ENCODE data around the gene DQX1.
"Not testable (repeated sequence)": the region's sequence is repeated elsewhere in the genome, so short reads cannot be mapped to it uniquely, and the experiment has no call there.

Gene DQX1

DNA sequence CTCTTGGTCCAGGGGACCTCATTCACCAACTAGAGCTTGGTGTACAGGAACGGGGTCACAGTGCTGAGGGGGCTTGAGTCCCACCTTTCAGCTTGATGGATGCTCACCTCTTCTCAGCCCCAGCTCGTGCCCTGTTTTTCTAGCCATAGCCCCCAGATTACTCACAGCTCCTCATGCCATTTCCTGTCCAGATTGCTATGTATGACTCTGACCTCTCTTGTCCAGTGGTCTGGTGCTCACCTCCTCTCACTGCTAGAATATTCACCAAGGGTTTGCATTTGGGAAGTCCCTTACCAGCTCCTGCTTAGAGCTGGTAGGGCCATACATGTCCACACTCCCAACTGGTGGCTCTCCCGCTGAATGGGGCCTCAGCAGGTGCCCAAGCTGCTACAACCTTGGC lies 32.5 kb downstream of the DQX1 start:
- no peak for DNase-seq (ENCODE audit: low spot score)

GRCh38 chr2:74491648-74492544 lies 34.1 kb downstream of the DQX1 start:
- DNase-seq (ENCODE audit: low spot score): no peak

GRCh38 chr2:74489906-74490305 lies 36.1 kb downstream of the DQX1 start:
- DNase-seq (ENCODE audit: low spot score): no peak

DNA sequence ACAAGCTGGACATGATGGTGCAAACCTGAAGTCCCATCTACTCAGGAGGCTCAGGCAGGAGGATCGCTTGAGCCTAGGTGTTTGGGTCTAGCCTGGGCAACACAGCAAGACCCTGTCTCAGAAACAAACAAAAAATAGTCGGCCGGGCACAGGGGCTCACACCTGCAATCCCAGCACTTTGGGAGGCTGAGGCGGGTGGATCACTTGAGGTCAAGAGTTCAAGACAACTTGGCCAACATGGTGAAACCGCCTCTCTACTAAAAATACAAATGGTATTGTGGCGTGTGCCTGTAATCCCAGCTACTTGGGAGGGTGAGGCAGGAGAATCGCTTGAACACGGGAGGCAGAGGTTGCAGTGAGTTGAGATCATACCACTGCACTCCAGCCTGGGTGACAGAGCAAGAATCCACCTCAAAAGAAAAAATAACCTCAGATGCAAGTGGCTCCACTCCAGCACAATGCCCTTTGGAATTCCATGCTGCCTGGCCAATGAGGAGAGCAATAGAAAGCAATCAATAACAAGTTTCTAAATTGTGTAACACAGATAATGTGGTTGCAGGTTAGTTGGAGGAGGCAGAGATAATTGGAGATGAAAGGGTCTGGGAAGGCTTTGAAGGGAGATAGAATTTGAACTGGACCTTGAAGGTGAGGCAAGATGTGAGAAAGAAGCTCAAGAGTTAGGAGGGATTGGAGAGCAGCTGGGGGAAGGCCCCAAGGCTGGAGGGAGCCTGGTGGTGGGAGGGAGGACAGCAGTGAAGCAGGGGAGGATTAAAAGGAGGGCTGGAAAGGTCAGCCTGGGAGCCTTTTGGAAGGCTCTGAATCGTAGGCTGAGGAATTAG lies 37.2 kb downstream of the DQX1 start:
- DNase-seq (ENCODE audit: low spot score): no peak

DNA sequence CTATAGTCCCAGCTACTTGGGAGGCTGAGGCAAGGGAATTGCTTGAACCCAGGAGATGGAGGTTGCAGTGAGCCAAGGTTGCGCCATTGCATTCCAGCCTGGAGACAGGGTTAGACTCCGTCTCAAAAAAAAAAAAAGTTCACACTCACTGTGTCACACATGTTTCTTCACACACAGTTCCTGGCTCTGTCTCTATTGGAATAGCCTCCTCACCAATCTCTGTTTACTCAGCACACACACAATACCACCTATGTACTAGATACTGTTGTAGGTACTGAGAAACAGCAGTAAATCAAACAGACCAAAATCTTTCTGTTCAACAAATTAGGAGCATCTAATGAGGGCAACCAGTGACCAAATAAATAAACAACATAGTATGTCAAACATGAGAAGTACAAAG lies 39.9 kb downstream of the DQX1 start:
- no peak for DNase-seq (ENCODE audit: low spot score)

- not testable (repeated sequence) for DNase-seq (ENCODE audit: low spot score)
These were observed 42.3 kb downstream of the DQX1 start for GRCh38 chr2:74483675-74484164.

DNA sequence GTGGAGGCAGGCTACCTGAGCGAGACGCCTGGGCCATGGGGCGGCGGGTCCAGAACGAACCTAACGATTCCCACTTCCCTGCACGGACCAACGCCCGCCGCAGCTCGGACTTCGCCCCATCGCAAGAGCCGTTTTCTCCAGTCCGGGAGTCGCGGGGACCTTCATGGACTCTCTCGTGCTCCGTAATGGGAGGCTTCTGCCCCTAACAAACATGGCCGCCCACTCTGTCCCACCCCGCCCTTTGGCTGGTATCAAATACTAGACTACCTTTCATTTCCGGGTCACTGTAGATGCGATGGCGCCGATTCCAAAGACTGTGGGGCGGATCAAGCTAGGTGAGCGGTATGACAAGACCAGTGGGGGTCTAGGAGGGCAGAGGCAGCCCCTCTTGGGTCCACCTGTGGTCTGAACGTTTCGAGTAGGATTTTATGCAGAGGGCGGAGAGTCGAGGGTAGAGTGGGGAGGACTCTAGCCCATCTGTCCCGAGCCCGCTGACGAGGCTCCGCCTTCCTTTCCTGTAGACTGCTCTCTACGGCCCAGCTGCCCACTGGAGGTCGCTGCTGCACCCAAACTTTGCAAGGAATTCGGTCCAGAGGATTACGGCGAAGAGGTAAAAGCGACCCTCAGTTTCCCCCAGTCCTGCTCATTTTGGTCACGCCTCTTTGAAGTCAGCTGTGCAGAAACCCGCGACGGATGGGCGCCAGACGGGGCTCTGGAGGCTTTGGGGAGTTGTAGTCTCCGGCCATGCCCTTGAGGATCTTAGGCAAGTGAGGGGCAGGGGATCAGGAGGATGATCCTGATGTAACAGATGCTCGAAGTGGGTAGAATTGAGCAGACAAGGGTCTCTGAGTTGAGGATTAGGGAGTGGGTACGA lies 43.0 kb downstream of the DQX1 start, which contains the start of the genes CCDC142 and TTC31:
Gene CCDC142, minus strand, starts transcription at position 198 of the 874 bp plus-strand sequence. Its CDS starts 161 bp downstream, at position 37.
Gene TTC31, plus strand, starts transcription at position 281 of the 874 bp plus-strand sequence. Its CDS starts 15 bp downstream, at position 296.
- DNase-seq (ENCODE audit: low spot score): peak; percentile 92

DNA sequence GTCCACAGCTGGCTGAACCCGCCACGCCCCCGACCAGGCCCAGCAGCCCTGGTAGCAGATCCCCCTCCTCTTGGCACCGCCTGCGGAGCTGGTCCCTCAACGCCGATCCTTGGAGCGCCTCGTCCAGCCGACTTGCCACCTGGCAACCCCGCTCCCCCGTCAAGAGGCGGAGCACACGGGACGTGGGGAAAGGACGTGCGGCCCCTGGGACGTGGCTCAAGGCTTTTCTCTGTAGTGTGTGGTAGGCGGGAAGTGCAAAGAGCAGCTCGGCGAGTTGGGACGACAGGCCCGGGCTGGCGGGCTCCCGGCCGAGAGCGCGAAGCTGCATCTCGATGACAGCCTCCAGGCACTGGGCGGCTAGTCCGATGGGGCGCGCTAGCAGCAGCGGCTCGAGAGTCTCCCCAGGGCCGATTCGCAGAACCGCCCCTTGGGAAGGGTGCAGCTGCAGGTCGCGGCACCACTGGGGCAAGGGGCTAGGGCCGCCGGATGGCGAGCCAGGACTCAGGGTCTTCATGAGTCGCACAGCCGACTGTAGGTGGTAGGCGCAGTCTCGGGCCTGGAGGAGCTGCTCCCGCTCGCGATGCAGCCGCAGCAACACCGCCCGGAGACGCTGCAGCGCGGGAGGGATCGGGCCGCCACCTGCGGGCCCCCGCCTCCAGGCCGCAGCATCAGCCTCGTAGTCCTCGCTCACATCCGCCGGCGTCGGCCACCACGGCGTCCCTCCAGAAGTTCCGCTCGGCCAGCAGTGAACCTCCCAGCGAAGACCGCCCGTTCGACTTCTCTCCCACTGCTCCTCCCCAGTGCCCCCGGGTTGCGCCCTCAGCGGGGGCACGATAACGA lies 43.9 kb downstream of the DQX1 start:
- DNase-seq (ENCODE audit: low spot score): peak; percentile 44

DNA sequence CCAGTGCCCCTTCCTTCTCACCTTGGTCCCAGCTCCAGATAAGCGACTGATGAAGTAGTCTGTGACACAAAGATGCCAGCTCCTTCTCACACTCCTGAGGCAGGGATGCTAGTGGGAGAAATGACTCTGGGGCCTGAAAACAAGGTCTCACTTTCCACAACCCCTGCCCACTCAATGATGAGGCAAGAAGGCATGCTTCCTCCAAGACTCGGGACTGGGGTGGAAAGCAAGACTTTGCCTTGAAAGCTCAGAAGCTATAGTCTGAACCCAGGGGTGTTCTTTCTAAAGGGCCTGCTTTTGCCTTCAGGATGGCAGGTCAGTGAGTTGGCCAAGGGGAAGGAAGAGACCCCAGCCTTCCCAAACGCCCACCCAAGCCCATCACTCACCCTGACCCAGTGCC lies 44.6 kb downstream of the DQX1 start:
- no peak for DNase-seq (ENCODE audit: low spot score)

DNA sequence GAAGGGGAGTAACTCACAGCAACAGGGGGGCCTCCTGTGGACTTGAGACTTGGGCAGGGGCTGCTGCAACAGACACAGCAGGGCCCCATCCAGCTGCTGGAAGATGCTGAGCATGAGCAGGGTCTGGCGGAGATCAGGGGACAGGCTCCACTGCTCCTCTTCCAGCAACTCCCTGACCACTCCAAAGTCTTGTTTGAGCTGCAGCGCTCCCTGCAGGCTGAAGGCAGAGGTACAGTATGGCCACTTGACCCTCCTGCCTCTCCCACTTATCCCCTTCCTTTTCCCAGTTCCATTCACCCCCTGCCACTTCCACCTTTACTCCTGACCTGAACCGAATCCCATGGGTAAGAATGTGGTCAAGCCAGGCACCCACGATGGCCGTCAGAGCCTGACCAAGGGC lies 51.1 kb downstream of the DQX1 start:
- no peak for DNase-seq (ENCODE audit: low spot score)

DNA sequence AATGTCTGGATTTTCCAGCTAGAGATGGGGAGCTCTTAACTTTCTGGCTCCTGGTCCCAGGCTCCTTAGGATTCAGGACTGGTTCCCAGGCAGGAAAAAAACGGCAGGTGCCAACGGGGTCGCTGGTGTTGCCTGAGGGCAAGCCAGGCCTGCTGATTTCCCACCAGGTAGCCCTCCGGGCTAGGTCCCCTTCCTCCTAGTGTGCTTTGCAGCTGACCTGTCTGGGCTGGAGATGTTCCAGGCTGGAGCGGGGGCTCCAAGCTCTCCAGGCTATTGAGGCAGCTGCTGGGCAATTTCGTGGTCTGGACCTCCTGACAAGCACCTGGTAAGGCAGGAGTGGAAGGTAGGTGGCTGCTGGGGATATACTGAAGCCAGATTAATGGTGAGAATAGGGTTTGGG lies 51.5 kb downstream of the DQX1 start:
- no peak for DNase-seq (ENCODE audit: low spot score)

- no peak for DNase-seq (ENCODE audit: low spot score)
These were observed 53.1 kb downstream of the DQX1 start for GRCh38 chr2:74472945-74473258.

GRCh38 chr2:74472086-74472944 lies 53.7 kb downstream of the DQX1 start, which contains the start of gene MRPL53:
MRPL53 (minus strand) TSS chr2:74472680; CDS start chr2:74472660, 20 bp downstream.
- peak; percentile 85 for DNase-seq (ENCODE audit: low spot score)

DNA sequence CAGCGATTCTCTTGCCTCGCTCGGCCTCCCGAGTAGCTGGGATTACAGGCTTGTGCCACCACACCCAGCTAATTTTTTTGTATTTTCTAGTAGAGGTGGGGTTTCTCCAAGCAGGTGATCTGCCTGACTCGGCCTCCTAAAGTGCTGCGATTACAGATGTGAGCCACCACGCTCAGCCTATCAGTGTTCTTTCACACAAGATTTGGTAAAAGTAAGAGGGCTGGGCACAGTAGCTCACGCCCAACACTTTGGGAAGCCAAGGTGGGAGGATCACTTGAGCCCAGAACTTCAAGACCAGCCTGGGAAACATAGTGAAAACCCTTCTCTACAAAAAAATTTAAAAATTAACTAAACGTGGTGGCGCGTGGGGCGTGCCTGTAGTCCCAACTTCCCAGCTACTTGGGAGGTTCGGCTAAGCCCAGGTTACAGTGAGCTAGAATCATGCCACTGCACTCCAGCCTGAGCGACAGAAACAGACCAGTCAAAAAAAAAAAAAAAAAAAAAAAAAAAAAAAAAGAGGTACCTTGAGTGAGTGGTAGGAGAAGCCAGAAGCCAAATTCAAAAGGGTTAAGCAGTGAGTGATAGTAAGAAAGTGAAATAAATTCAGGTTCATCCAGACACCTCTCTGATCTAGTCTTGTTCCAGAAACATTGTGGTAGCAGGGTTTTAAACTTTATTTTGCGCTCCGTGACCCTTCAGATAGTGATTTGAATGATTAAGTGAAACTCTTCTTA lies 54.5 kb downstream of the DQX1 start:
- no peak for DNase-seq (ENCODE audit: low spot score)

DNA sequence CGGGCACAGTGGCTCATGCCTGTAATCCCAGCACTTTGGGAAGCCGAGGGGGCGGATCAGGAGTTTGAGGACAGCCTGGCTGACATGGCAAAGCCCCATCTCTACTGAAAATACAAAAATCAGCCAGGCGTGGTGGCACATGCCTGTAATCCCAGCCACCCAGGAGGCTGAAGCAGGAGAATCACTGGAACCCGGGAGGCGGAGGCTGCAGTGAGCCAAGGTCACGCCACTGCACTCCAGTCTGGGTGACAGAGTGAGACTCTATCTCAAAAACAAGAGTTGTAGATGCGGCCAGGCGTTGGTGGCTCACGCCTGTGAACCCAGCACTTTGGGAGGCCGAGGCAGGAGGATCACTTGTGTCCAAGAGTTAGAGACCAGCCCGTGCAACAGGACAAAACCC lies 55.3 kb downstream of the DQX1 start:
- not testable (repeated sequence) for DNase-seq (ENCODE audit: low spot score)
